ENCODE data around the gene GRK1.

Gene GRK1

GRCh38 chr13:113652404-113653263 is 14.4 kb upstream of the GRK1 start:
- H3K4me1 Mint-ChIP-seq: peaks cover 12% of the 10 kb centered on the region
- no peak overlapping the region for H3K27ac Mint-ChIP-seq
- DNase-seq (ENCODE audit: low spot score in 2 of 2): no peak
- no peak overlapping the region for H3K4me3 Mint-ChIP-seq
- ATAC-seq: no peak
- no peaks in the 10 kb centered on the region for H3K9me3 Mint-ChIP-seq
- no peaks in the 10 kb centered on the region for H3K36me3 Mint-ChIP-seq

- Mint-ChIP-seq H3K36me3 (no peaks in the 10 kb centered on the region), H3K27ac (no peak overlapping the region), H3K4me1 (peaks cover 12% of the 10 kb centered on the region), H3K9me3 (no peaks in the 10 kb centered on the region), H3K4me3 (no peak overlapping the region)
- no peak for DNase-seq (ENCODE audit: low spot score in 2 of 2)
- no peak for ATAC-seq
Observed at GRCh38 chr13:113653264-113654174, 13.5 kb upstream of the GRK1 start.

- no peak for DNase-seq (ENCODE audit: low spot score in 2 of 2)
- H3K4me1 Mint-ChIP-seq: peaks cover 12% of the 10 kb centered on the region
- no peak overlapping the region for H3K4me3 Mint-ChIP-seq
- H3K9me3 Mint-ChIP-seq: no peaks in the 10 kb centered on the region
- H3K27ac Mint-ChIP-seq: no peak overlapping the region
- ATAC-seq: no peak
- no peaks in the 10 kb centered on the region for H3K36me3 Mint-ChIP-seq
Observed at GRCh38 chr13:113654175-113654560, 12.9 kb upstream of the GRK1 start.

GRCh38 chr13:113654591-113655345 is 12.3 kb upstream of the GRK1 start:
- H3K36me3 Mint-ChIP-seq: no peaks in the 10 kb centered on the region
- H3K4me3 Mint-ChIP-seq: no peak overlapping the region
- H3K4me1 Mint-ChIP-seq: peaks cover 12% of the 10 kb centered on the region
- ATAC-seq (no peak), DNase-seq (ENCODE audit: low spot score in 2 of 2) (no peak)
- no peak overlapping the region for H3K27ac Mint-ChIP-seq
- H3K9me3 Mint-ChIP-seq: no peaks in the 10 kb centered on the region

- no peak overlapping the region for H3K4me3 Mint-ChIP-seq
- no peak for DNase-seq (ENCODE audit: low spot score in 2 of 2)
- H3K9me3 Mint-ChIP-seq: no peaks in the 10 kb centered on the region
- H3K27ac Mint-ChIP-seq: no peak overlapping the region
- H3K4me1 Mint-ChIP-seq: peaks cover 12% of the 10 kb centered on the region
- no peaks in the 10 kb centered on the region for H3K36me3 Mint-ChIP-seq
- no peak for ATAC-seq
Observed at GRCh38 chr13:113655346-113656002, 11.5 kb upstream of the GRK1 start.

- Mint-ChIP-seq H3K4me1 (peaks cover 12% of the 10 kb centered on the region), H3K4me3 (no peak overlapping the region), H3K36me3 (no peaks in the 10 kb centered on the region), H3K9me3 (peaks cover 4% of the 10 kb centered on the region), H3K27ac (no peak overlapping the region)
- DNase-seq (ENCODE audit: low spot score in 2 of 2) (no peak), ATAC-seq (no peak)
Observed at GRCh38 chr13:113656003-113656588, 10.9 kb upstream of the GRK1 start.

GRCh38 chr13:113656831-113657671 is 10.0 kb upstream of the GRK1 start:
- DNase-seq (ENCODE audit: low spot score in 2 of 2) (no peak), ATAC-seq (no peak)
- Mint-ChIP-seq H3K4me3 (no peak overlapping the region), H3K4me1 (peaks cover 12% of the 10 kb centered on the region), H3K27ac (no peak overlapping the region), H3K9me3 (peaks cover 9% of the 10 kb centered on the region), H3K36me3 (no peaks in the 10 kb centered on the region)

GRCh38 chr13:113657851-113658741 is 8.9 kb upstream of the GRK1 start, which contains the start of gene ATP4B:
Gene ATP4B, minus strand, starts transcription at chr13:113658198. Its CDS starts 54 bp downstream, at chr13:113658144.
- Mint-ChIP-seq H3K4me1 (peaks cover 11% of the 10 kb centered on the region), H3K27ac (no peak within 1 kb of the TSS), H3K4me3 (no peak within 1 kb of the TSS), H3K36me3 (no peaks in the 10 kb centered on the region), H3K9me3 (peaks cover 9% of the 10 kb centered on the region)
- no peak for ATAC-seq
- no peak for DNase-seq (ENCODE audit: low spot score in 2 of 2)

GRCh38 chr13:113658836-113659235 is 8.2 kb upstream of the GRK1 start:
- no peak for DNase-seq (ENCODE audit: low spot score in 2 of 2)
- no peak for ATAC-seq
- Mint-ChIP-seq H3K27ac (no peak overlapping the region), H3K4me3 (no peak overlapping the region), H3K4me1 (peaks cover 4% of the 10 kb centered on the region), H3K9me3 (peaks cover 9% of the 10 kb centered on the region), H3K36me3 (no peaks in the 10 kb centered on the region)

- no peak for DNase-seq (ENCODE audit: low spot score in 2 of 2)
- peaks cover 9% of the 10 kb centered on the region for H3K9me3 Mint-ChIP-seq
- no peaks in the 10 kb centered on the region for H3K36me3 Mint-ChIP-seq
- no peak for ATAC-seq
- H3K4me1 Mint-ChIP-seq: no peaks in the 10 kb centered on the region
- no peak overlapping the region for H3K4me3 Mint-ChIP-seq
- H3K27ac Mint-ChIP-seq: no peak overlapping the region
Observed at GRCh38 chr13:113659337-113659736, 7.7 kb upstream of the GRK1 start.

- Mint-ChIP-seq H3K27ac (no peak overlapping the region), H3K4me3 (no peak overlapping the region), H3K4me1 (no peaks in the 10 kb centered on the region), H3K36me3 (no peaks in the 10 kb centered on the region), H3K9me3 (peaks cover 9% of the 10 kb centered on the region)
- ATAC-seq (no peak), DNase-seq (ENCODE audit: low spot score in 2 of 2) (no peak)
Observed at GRCh38 chr13:113660066-113660465, 7.0 kb upstream of the GRK1 start.

- H3K9me3 Mint-ChIP-seq: peaks cover 9% of the 10 kb centered on the region
- peaks cover 4% of the 10 kb centered on the region for H3K36me3 Mint-ChIP-seq
- ATAC-seq: no peak
- H3K4me3 Mint-ChIP-seq: no peak overlapping the region
- DNase-seq (ENCODE audit: low spot score in 2 of 2): no peak
- H3K27ac Mint-ChIP-seq: no peak overlapping the region
- H3K4me1 Mint-ChIP-seq: no peaks in the 10 kb centered on the region
Observed at GRCh38 chr13:113661509-113661908, 5.5 kb upstream of the GRK1 start.

GRCh38 chr13:113663934-113664333 is 3.1 kb upstream of the GRK1 start:
- no peaks in the 10 kb centered on the region for H3K4me1 Mint-ChIP-seq
- H3K4me3 Mint-ChIP-seq: no peak overlapping the region

More at GRCh38 chr13:113663934-113664333, 3.1 kb upstream of the GRK1 start:
- ATAC-seq (peak; percentile 6), DNase-seq (ENCODE audit: low spot score in 2 of 2) (no peak)
- H3K9me3 Mint-ChIP-seq: peaks cover 9% of the 10 kb centered on the region
- no peak overlapping the region for H3K27ac Mint-ChIP-seq
- peaks cover 9% of the 10 kb centered on the region for H3K36me3 Mint-ChIP-seq
